ENCODE measurements around the gene TNFAIP1. TPM values are rescaled to one million over a fixed set of nuclear protein-coding genes. Genes with fewer than 3 reads are reported as not detected.

Gene TNFAIP1
- total RNA-seq, 1 experiment from 2014 or later: 21.3 TPM

DNA sequence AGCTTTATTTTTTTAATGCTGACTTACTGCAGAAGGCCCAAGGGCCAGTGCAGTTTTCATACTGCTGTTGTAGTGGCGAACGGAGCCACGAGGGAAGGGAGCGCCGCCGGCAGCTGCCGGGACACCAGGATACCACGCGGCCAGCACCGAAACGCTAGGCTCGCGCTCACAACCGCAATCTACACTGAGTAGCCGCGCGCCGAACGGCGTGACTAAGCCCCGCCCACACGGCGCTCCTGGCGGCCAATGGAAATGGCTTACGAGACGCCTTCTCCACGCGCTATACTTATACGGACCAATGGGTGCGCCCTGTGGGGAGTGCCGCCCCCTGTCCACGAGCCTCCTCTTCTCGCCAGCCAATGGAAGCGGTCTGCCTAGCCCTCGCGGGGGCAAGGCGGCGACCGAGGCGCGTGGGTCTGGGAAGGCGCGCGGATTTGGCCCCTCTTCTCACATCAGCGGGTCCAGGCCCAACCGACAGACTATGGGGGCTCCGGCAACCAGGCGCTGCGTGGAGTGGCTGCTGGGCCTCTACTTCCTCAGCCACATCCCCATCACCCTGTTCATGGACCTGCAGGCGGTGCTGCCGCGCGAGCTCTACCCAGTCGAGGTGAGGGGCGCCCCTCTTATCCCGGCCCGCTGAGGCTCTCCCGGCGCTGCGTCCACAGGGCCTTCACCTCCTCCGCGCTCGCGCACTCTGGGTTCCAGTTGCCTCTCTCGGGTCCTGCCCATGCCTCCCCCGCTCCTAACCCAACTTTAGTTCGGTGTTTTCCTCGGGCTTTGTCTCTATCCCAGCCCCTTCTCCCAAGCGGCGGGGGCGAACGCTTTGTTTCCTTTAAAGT lies 16.6 kb upstream of the TNFAIP1 start, which contains the start of gene TMEM97 (continued):
- no peak for TF ChIP-seq CBFB (CRISPR knock-in tag; IDR thresholded peaks at IDR 0.05; ENCODE audit: low read depth)
- TF ChIP-seq JUN (CRISPR knock-in tag; IDR thresholded peaks at IDR 0.05): no peak; the same call in 1 of the 2 replicates
- TF ChIP-seq ZNF396 (CRISPR knock-in tag; IDR thresholded peaks at IDR 0.05; ENCODE audit: borderline replicate concordance): no peak
- TF ChIP-seq NR1H2 (CRISPR knock-in tag; IDR thresholded peaks at IDR 0.05): no peak
- no peak for TF ChIP-seq IRF2 (CRISPR knock-in tag; IDR thresholded peaks at IDR 0.05; ENCODE audit: borderline replicate concordance, low read depth)
- TF ChIP-seq ZNF425 (CRISPR knock-in tag; conservative IDR thresholded peaks at IDR 0.05): no peak
- TF ChIP-seq, protein P1, sequence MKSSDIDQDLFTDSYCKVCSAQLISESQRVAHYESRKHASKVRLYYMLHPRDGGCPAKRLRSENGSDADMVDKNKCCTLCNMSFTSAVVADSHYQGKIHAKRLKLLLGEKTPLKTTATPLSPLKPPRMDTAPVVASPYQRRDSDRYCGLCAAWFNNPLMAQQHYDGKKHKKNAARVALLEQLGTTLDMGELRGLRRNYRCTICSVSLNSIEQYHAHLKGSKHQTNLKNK (CRISPR knock-in tag; IDR thresholded peaks at IDR 0.05): no peak
- no peak for TF ChIP-seq HMGA2 (CRISPR knock-in tag; IDR thresholded peaks at IDR 0.05)
- no peak for TF ChIP-seq OVOL2 (CRISPR knock-in tag; IDR thresholded peaks at IDR 0.05; ENCODE audit: borderline replicate concordance)
- peak; percentile 60 for TF ChIP-seq TEAD1 (CRISPR knock-in tag; IDR thresholded peaks at IDR 0.05)
- TF ChIP-seq ZNF121 (CRISPR knock-in tag; IDR thresholded peaks at IDR 0.05): no peak
- TF ChIP-seq ZNF512 (CRISPR knock-in tag; IDR thresholded peaks at IDR 0.05; ENCODE audit: borderline replicate concordance): no peak
- peak; percentile 14; the same call in 1 of the 2 replicates for TF ChIP-seq SMAD3 (CRISPR knock-in tag; IDR thresholded peaks at IDR 0.05; ENCODE audit: borderline replicate concordance)
- no peak for TF ChIP-seq JAZF1 (CRISPR knock-in tag; IDR thresholded peaks at IDR 0.05)
- no peak for TF ChIP-seq ZNF138 (CRISPR knock-in tag; conservative IDR thresholded peaks at IDR 0.05)
- no peak for TF ChIP-seq TP53 (CRISPR knock-in tag; IDR thresholded peaks at IDR 0.05)
- TF ChIP-seq, protein P2, sequence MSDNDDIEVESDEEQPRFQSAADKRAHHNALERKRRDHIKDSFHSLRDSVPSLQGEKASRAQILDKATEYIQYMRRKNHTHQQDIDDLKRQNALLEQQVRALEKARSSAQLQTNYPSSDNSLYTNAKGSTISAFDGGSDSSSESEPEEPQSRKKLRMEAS (CRISPR knock-in tag; IDR thresholded peaks at IDR 0.05): peak; percentile 95
- peak; percentile 92 for TF ChIP-seq KAT7 (CRISPR knock-in tag; IDR thresholded peaks at IDR 0.05; ENCODE audit: borderline replicate concordance)

DNA sequence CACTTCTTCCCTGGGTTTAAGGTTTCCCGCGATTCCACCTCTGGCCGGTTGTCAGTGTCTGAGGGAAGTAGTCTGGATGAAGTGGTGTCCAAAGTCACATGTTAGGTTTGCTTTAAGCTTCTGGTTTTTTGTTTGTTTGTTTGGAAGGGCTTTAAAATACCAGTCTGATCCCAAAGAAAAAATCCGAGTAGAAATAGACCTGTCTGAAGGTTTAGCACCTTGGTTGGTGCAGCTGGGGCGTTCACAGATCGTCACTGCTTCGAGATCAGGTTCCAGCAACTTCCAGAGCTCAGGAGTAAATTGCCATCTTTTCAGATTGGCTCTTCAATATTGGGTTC lies 16.0 kb upstream of the TNFAIP1 start:
- ChIA-PET POLR2A (interaction anchor here (0.6 to 2.9 kb wide), 2 partner anchors 16 to 68 kb away, joined by 3 to 17 read pairs; partner anchors contain the start of genes IFT20 and TNFAIP1), CTCF (interaction anchor here (0.9 to 2.7 kb wide), 5 partner anchors 15 to 97 kb away, joined by 3 to 12 read pairs (median 7); partner anchors contain the start of genes IFT20 and TNFAIP1)
- H3K4me3 Mint-ChIP-seq: peak overlapping the region; percentile 77
- DNase-seq (ENCODE audit: low spot score) (no peak), ATAC-seq (no peak)
- peaks cover 12% of the 10 kb centered on the region for H3K36me3 Mint-ChIP-seq
- H3K4me1 Mint-ChIP-seq: peaks cover 50% of the 10 kb centered on the region
- no peak for TF ChIP-seq ZNF512 (CRISPR knock-in tag; IDR thresholded peaks at IDR 0.05; ENCODE audit: borderline replicate concordance)
- no peak for TF ChIP-seq ZBTB21 (CRISPR knock-in tag; IDR thresholded peaks at IDR 0.05; ENCODE audit: borderline replicate concordance)
- no peak for TF ChIP-seq SP1 (CRISPR knock-in tag; conservative IDR thresholded peaks at IDR 0.05)
- TF ChIP-seq NFYB (CRISPR knock-in tag; conservative IDR thresholded peaks at IDR 0.05; ENCODE audit: low read depth): no peak
- no peak for TF ChIP-seq NR1H2 (CRISPR knock-in tag; IDR thresholded peaks at IDR 0.05)
- TF ChIP-seq CREB1 (CRISPR knock-in tag; IDR thresholded peaks at IDR 0.05): no peak
- TF ChIP-seq ATF6 (CRISPR knock-in tag; IDR thresholded peaks at IDR 0.05): no peak
- TF ChIP-seq SOX15 (CRISPR knock-in tag; IDR thresholded peaks at IDR 0.05): no peak
- TF ChIP-seq, protein P3, sequence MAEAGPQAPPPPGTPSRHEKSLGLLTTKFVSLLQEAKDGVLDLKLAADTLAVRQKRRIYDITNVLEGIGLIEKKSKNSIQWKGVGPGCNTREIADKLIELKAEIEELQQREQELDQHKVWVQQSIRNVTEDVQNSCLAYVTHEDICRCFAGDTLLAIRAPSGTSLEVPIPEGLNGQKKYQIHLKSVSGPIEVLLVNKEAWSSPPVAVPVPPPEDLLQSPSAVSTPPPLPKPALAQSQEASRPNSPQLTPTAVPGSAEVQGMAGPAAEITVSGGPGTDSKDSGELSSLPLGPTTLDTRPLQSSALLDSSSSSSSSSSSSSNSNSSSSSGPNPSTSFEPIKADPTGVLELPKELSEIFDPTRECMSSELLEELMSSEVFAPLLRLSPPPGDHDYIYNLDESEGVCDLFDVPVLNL (CRISPR knock-in tag; IDR thresholded peaks at IDR 0.05; ENCODE audit: borderline replicate concordance, low read depth): no peak
- no peak for TF ChIP-seq ZNF219 (CRISPR knock-in tag; IDR thresholded peaks at IDR 0.05; ENCODE audit: borderline replicate concordance)
- no peaks in the 10 kb centered on the region; the same call in 1 of the 2 replicates for H3K27me3 Mint-ChIP-seq (ENCODE audit: low read depth)
- H3K9me3 Mint-ChIP-seq: no peaks in the 10 kb centered on the region
- peak overlapping the region; percentile 91 for H3K27ac Mint-ChIP-seq

Measured in WTC11 (cell line).